ENCODE results near the gene OLFML2A. TPM values are rescaled to one million over a fixed set of nuclear protein-coding genes. Genes with fewer than 3 reads are reported as not detected.

OLFML2A gene
- total RNA-seq, 5 donors from 2014 or later (not counting 1 experiment from before 2014, with no cell fraction given), result 0.07 to 0.18 (median 0.13) TPM; not detected in 2

DNA sequence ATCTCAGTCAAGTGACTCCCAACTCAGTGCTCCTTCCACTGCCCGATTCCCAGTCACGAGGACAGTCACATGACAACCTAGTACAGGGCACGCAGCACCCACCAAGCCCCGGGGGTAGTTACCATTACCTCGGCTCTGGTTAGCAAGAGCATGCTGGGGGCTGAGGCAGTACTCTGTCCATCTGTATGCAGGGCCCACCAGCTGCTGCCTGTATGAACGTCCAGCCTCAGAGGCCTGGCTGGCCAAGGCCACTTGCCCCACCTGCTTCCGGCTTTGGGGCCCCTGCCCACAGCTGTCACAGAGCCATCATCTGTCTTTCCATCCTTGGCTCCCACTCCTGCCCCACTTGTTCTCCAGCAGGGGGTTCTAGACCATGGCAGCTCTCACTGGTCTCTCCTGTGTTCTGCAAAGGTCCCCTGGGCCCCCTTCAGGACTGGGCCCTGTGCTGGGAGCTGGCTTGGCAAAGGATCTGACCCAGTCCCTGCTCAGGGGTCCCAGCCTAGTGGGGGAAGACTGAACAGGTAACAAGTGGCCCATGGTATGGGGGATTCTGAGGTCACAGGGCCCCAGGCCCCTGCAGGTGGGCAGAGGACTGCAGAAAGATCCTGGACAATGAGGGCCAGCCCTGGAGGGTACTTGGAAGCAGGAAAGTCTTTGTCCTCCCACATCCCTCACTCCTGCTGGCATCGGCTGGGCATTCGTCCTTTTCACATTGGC, 81.6 kb downstream of the OLFML2A start:
- DNase-seq (no peak), ATAC-seq (replicated peaks in 1 of 4) (no peak)
- no peak overlapping the region for H3K27ac Mint-ChIP-seq
- H3K27ac ChIP-seq (ENCODE audit: low read length), result no peak overlapping the region
- no peaks in the 10 kb centered on the region for H3K27me3 Mint-ChIP-seq
- 90% methylated on average over 9 of the region's 9 CpGs for WGBS (ENCODE audit: insufficient coverage)
- no peak overlapping the region for H3K4me3 Mint-ChIP-seq
- peaks cover 15 to 37% (median 35%) of the 10 kb centered on the region in 3 donors for H3K4me1 Mint-ChIP-seq
- H3K36me3 Mint-ChIP-seq, result peaks cover 30% of the 10 kb centered on the region
- H3K27me3 ChIP-seq (replicated peaks in 1 of 2; ENCODE audit: control insufficient read depth in 2 of 2, extremely low read depth in 1 of 2, insufficient read depth in 2 of 2, low read length in 1 of 2), result no peaks in the 10 kb centered on the region
- no peaks in the 10 kb centered on the region for H3K9me3 Mint-ChIP-seq
- H3K4me1 ChIP-seq (ENCODE audit: control insufficient read depth in 1 of 2, extremely low read depth in 1 of 2, insufficient read depth in 2 of 2, low read length in 2 of 2), result peaks cover 11 to 43% of the 10 kb centered on the region in 2 experiments
- CTCF ChIA-PET, result interaction anchor here in 1 of 2 donors (0.6 kb wide), 1 partner anchor 285 kb away, joined by 3 read pairs; no protein-coding TSS in a partner anchor
- no peaks in the 10 kb centered on the region for H3K9me3 ChIP-seq
- no peak overlapping the region for H3K4me3 ChIP-seq (ENCODE audit: control insufficient read depth in 1 of 2, extremely low read depth in 1 of 2, low read length in 1 of 2)
- POLR2A ChIA-PET, result no interaction called here
- H3K36me3 ChIP-seq (ENCODE audit: control insufficient read depth in 2 of 2, extremely low read depth in 1 of 2, insufficient read depth in 1 of 2, low read length in 1 of 2), result peaks cover 8 to 42% of the 10 kb centered on the region in 2 donors

DNA sequence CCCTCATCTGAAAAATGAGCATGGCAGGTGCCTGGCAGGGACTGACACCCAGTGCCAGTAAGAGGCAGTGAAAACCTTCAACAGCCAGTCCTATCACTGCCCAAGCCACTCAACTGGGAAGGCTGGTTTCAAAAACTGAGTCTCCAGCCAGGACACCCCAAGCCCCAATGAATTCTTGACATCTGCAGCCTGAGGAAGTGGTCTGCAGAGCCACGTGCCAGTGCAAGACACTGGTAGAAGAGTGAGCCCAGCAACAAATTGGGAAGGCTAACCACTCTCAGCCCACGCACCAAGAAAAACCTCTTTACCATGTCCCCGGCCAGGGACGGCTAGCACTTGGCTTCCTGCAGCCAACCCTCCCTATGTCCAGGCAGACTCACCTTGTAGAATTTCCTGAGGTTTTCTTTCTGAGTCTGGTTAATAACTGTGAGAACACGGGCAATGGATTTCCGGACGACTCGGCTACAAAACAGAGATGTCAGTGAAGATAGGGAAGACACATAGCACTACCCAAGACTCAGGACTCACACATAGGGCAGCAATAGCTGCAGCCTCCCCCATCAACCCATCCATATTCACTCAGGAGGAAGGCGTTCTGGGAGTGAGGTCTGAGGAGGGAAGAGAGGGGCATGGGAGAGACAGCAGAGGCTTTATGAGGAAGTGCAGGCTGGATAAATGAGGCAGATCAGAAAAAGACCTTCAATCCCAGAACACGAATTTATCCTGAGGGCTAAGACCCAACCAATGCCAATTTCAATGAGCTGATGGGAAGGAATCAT, 83.1 kb downstream of the OLFML2A start:
- no peaks in the 10 kb centered on the region for H3K27me3 ChIP-seq (replicated peaks in 1 of 2; ENCODE audit: control insufficient read depth in 2 of 2, extremely low read depth in 1 of 2, insufficient read depth in 2 of 2, low read length in 1 of 2)
- H3K9me3 ChIP-seq, result no peaks in the 10 kb centered on the region
- H3K27ac ChIP-seq (ENCODE audit: low read length), result peak overlapping the region; percentile 92
- DNase-seq (no peak), ATAC-seq (replicated peaks in 1 of 4) (no peak)
- H3K4me3 Mint-ChIP-seq, result peak overlapping the region; percentile 90 to 93 (median 92)
- H3K36me3 ChIP-seq (ENCODE audit: control insufficient read depth in 2 of 2, extremely low read depth in 1 of 2, insufficient read depth in 1 of 2, low read length in 1 of 2), result peaks cover 8 to 42% of the 10 kb centered on the region in 2 donors
- CTCF ChIA-PET, result interaction anchor here in 1 of 2 donors (0.5 to 1.1 kb wide), 2 partner anchors 34 to 327 kb away, joined by 3 to 4 read pairs; no protein-coding TSS in a partner anchor
- peaks cover 11 to 41% of the 10 kb centered on the region in 2 experiments for H3K4me1 ChIP-seq (ENCODE audit: control insufficient read depth in 1 of 2, extremely low read depth in 1 of 2, insufficient read depth in 2 of 2, low read length in 2 of 2)
- no peaks in the 10 kb centered on the region for H3K27me3 Mint-ChIP-seq
- POLR2A ChIA-PET, result no interaction called here
- H3K27ac Mint-ChIP-seq, result peak overlapping the region; percentile 68 to 91
- peaks cover 30% of the 10 kb centered on the region for H3K36me3 Mint-ChIP-seq
- no peaks in the 10 kb centered on the region for H3K9me3 Mint-ChIP-seq
- peak overlapping the region in 1 of 2 donors; percentile 76 for H3K4me3 ChIP-seq (ENCODE audit: control insufficient read depth in 1 of 2, extremely low read depth in 1 of 2, low read length in 1 of 2)
- H3K4me1 Mint-ChIP-seq, result peaks cover 15 to 38% (median 33%) of the 10 kb centered on the region in 3 donors
- WGBS (ENCODE audit: insufficient coverage), result 20% methylated on average over 2 of the region's 10 CpGs

DNA sequence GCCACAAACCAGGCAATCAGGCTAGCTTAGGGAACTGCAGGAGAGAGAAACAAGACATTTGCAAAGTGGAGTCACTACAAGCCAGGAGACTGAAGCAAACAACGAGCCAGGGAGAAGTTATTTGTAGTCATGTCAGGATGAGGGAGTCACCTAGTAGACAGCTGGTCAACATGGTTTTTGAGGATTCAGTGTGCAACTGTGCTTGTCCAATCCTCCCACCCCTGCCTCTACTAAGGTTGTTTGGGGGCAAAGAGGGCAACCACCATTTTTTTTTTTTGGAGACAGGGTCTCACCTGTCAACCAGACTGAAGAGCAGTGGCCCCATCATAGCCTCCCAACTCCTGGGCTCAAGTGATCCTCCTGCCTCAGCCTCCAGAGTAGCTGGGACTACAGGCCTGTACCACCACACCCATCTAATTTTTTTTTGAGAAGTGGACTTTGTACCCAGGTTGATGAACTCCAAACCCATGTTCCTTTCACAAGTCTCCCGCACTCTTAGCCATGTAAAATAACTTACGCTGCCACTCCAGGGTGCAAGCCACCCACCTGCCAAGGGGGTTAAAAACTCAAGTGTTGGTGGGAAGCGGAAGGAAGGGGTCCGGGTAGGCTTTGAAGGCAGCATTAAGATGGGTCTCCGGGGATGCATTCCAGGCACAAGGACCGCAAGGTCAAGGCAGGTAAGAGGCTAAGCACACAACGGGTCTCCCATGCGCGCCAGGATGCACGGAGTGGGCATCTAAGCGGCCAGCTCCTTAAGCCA, 83.8 kb downstream of the OLFML2A start:
- ChIA-PET CTCF (interaction anchor here (0.5 to 1.6 kb wide), 7 partner anchors 7 to 326 kb away, joined by 3 to 10 read pairs (median 4); partner anchors contain the start of genes WDR38 (in 2 of the 2) and NR6A1 (in 1 of the 2)), POLR2A (interaction anchor here in 1 of 2 donors (0.6 to 0.9 kb wide), 3 partner anchors 9 to 94 kb away, joined by 3 to 5 read pairs (median 3); no protein-coding TSS in a partner anchor)
- Histone ChIP-seq H3K27ac (ENCODE audit: low read length) (peak overlapping the region; percentile 92), H3K36me3 (ENCODE audit: control insufficient read depth in 2 of 2, extremely low read depth in 1 of 2, insufficient read depth in 1 of 2, low read length in 1 of 2) (peaks cover 8 to 42% of the 10 kb centered on the region in 2 donors), H3K27me3 (replicated peaks in 1 of 2; ENCODE audit: control insufficient read depth in 2 of 2, extremely low read depth in 1 of 2, insufficient read depth in 2 of 2, low read length in 1 of 2) (no peaks in the 10 kb centered on the region), H3K9me3 (no peaks in the 10 kb centered on the region), H3K4me3 (ENCODE audit: control insufficient read depth in 1 of 2, extremely low read depth in 1 of 2, low read length in 1 of 2) (peak overlapping the region; percentile 76 to 86), H3K4me1 (ENCODE audit: control insufficient read depth in 1 of 2, extremely low read depth in 1 of 2, insufficient read depth in 2 of 2, low read length in 2 of 2) (peaks cover 11 to 41% of the 10 kb centered on the region in 2 experiments)
- Mint-ChIP-seq H3K27me3 (no peaks in the 10 kb centered on the region), H3K27ac (peak overlapping the region; percentile 83 to 91), H3K4me3 (peak overlapping the region; percentile 90 to 93 (median 92)), H3K36me3 (peaks cover 30% of the 10 kb centered on the region), H3K4me1 (peaks cover 15 to 38% (median 33%) of the 10 kb centered on the region in 3 donors), H3K9me3 (no peaks in the 10 kb centered on the region)
- 5% methylated on average over 8 of the region's 12 CpGs for WGBS (ENCODE audit: insufficient coverage)
- ATAC-seq (replicated peaks in 1 of 4) (no peak), DNase-seq (no peak)

DNA sequence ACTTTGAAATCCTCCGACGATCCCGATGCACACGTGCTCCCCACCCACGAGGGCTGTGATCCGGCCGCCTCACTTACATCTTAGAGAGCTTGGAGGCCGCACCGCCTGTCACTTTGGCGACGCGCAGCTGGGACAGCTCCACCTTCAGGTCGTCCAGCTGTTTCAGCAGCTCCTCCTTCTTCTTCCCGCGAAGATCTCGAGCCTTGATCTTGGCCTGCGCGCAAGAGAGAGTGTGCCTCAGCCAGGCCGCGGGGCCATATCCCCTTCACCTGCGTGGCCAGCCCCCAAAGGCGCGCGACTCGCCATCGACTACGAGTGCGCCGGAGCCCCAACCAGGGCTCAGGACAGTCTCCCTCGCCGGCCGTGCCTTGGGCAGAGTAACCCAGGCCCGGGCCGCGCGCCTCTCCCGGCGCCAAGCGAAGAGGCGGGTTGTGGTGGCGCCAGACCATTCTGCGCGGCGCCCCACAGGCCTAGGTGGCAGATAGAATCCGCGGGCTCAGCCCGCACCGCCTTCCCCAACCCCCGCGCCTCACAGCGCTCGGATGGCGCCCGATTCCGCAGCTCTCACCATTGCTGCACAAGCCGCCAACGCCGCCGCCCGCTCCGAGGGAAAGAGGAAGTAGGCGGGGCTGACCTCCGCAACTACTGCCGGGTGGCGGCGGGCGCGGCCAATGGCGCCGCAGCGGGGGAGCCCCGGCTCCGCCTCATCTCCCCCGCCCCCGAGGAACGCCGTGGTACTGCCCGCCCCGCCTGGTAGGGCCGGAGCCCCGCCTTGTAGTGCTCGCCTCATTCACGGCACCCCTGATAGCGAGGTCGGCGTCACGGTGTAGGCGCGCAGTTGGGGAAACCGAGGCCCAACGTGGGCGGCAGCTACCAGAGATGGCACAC, 84.7 kb downstream of the OLFML2A start, which contains the start of the genes ARPC5L and RPL35:
ARPC5L (plus strand) TSS at position 789 of the 888 bp plus-strand sequence. CDS start 7,161 bp downstream, outside the sequence.
RPL35 (minus strand) TSS at position 616 of the 888 bp plus-strand sequence; CDS start at position 571, 45 bp downstream.
- under 1% methylated on average over 92 of the region's 92 CpGs for WGBS (ENCODE audit: insufficient coverage)
- peak within 1 kb of the TSS; percentile 90 to 93 (median 92) for H3K4me3 Mint-ChIP-seq
- H3K27me3 Mint-ChIP-seq, result no peaks in the 10 kb centered on the region
- H3K36me3 Mint-ChIP-seq, result peaks cover 30% of the 10 kb centered on the region
- H3K36me3 ChIP-seq (ENCODE audit: control insufficient read depth in 2 of 2, extremely low read depth in 1 of 2, insufficient read depth in 1 of 2, low read length in 1 of 2), result peaks cover 8 to 41% of the 10 kb centered on the region in 2 donors
- CTCF ChIA-PET, result interaction anchor here (0.7 to 1.6 kb wide), 8 partner anchors 8 to 91 kb away, joined by 3 to 14 read pairs (median 4); partner anchors contain the start of genes WDR38 (in 2 of the 2) and NR6A1 (in 1 of the 2)
- peak within 1 kb of the TSS; percentile 76 to 86 for H3K4me3 ChIP-seq (ENCODE audit: control insufficient read depth in 1 of 2, extremely low read depth in 1 of 2, low read length in 1 of 2)
- H3K27me3 ChIP-seq (replicated peaks in 1 of 2; ENCODE audit: control insufficient read depth in 2 of 2, extremely low read depth in 1 of 2, insufficient read depth in 2 of 2, low read length in 1 of 2), result no peaks in the 10 kb centered on the region
- no peaks in the 10 kb centered on the region for H3K9me3 ChIP-seq
- H3K27ac ChIP-seq (ENCODE audit: low read length), result peak within 1 kb of the TSS; percentile 92
- H3K9me3 Mint-ChIP-seq, result no peaks in the 10 kb centered on the region
- peaks cover 11 to 41% of the 10 kb centered on the region in 2 experiments for H3K4me1 ChIP-seq (ENCODE audit: control insufficient read depth in 1 of 2, extremely low read depth in 1 of 2, insufficient read depth in 2 of 2, low read length in 2 of 2)
- peaks cover 15 to 38% (median 33%) of the 10 kb centered on the region in 3 donors for H3K4me1 Mint-ChIP-seq
- peak within 1 kb of the TSS; percentile 94 to 98 for H3K27ac Mint-ChIP-seq
- DNase-seq (peak; percentile 87 to 97 (median 94)), ATAC-seq (replicated peaks in 1 of 4) (peak; percentile 92 to 98 (median 96))
- POLR2A ChIA-PET, result interaction anchor here in 1 of 2 donors (0.6 to 0.9 kb wide), 4 partner anchors 9 to 95 kb away, joined by 3 to 5 read pairs (median 3); no protein-coding TSS in a partner anchor

DNA sequence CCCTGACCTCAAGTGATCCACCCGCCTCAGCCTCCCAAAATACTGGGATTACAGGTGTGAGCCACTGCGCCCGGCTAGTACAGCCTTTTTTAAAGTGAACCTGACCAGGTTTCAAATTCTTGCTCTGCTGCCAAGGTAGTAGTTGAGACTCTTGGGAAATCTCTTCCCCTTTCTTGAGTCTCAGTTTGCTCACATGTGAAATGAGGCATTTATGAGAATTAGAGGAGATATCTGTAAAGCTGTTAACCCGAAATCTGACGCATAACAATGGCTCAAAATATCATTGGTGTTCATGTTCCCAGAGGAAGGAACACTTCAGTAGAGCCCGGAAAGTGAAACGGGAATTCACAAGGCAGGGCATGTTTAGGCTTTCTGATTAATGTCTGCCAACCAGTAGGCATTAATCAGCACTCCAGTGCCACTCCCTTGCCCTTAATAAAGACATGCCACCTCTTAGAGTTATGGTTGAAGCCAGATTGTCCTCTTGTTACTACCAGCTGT, 86.5 kb downstream of the OLFML2A start:
- H3K9me3 ChIP-seq, result no peaks in the 10 kb centered on the region
- no peaks in the 10 kb centered on the region for H3K27me3 Mint-ChIP-seq
- no peak overlapping the region for H3K27ac ChIP-seq (ENCODE audit: low read length)
- H3K9me3 Mint-ChIP-seq, result no peaks in the 10 kb centered on the region
- ChIA-PET POLR2A (no interaction called here), CTCF (interaction anchor here in 1 of 2 donors (1.4 kb wide), 1 partner anchor 10 kb away, joined by 14 read pairs; the partner anchor contains the start of gene WDR38)
- 97% methylated on average over 7 of the region's 7 CpGs for WGBS (ENCODE audit: insufficient coverage)
- H3K36me3 ChIP-seq (ENCODE audit: control insufficient read depth in 2 of 2, extremely low read depth in 1 of 2, insufficient read depth in 1 of 2, low read length in 1 of 2), result peaks cover 4 to 28% of the 10 kb centered on the region in 2 donors
- H3K4me1 Mint-ChIP-seq, result peaks cover 32 to 48% (median 43%) of the 10 kb centered on the region in 3 donors
- no peak overlapping the region for H3K4me3 ChIP-seq (ENCODE audit: control insufficient read depth in 1 of 2, extremely low read depth in 1 of 2, low read length in 1 of 2)
- DNase-seq, result no peak
- peaks cover 14 to 50% of the 10 kb centered on the region in 2 experiments for H3K4me1 ChIP-seq (ENCODE audit: control insufficient read depth in 1 of 2, extremely low read depth in 1 of 2, insufficient read depth in 2 of 2, low read length in 2 of 2)
- H3K4me3 Mint-ChIP-seq, result peak overlapping the region; percentile 63 to 90 (median 65)
- H3K27ac Mint-ChIP-seq, result peak overlapping the region in 1 of 2 donors; percentile 34
- no peak for ATAC-seq (replicated peaks in 1 of 4)
- peaks cover 21% of the 10 kb centered on the region for H3K36me3 Mint-ChIP-seq
- H3K27me3 ChIP-seq (replicated peaks in 1 of 2; ENCODE audit: control insufficient read depth in 2 of 2, extremely low read depth in 1 of 2, insufficient read depth in 2 of 2, low read length in 1 of 2), result no peaks in the 10 kb centered on the region

Data from T-cell (primary cell).